ENCODE measurements around the gene TMSB4X.
"Not testable (repeated sequence)": the region's sequence is repeated elsewhere in the genome, so short reads cannot be mapped to it uniquely, and the experiment has no call there.

TMSB4X gene

DNA sequence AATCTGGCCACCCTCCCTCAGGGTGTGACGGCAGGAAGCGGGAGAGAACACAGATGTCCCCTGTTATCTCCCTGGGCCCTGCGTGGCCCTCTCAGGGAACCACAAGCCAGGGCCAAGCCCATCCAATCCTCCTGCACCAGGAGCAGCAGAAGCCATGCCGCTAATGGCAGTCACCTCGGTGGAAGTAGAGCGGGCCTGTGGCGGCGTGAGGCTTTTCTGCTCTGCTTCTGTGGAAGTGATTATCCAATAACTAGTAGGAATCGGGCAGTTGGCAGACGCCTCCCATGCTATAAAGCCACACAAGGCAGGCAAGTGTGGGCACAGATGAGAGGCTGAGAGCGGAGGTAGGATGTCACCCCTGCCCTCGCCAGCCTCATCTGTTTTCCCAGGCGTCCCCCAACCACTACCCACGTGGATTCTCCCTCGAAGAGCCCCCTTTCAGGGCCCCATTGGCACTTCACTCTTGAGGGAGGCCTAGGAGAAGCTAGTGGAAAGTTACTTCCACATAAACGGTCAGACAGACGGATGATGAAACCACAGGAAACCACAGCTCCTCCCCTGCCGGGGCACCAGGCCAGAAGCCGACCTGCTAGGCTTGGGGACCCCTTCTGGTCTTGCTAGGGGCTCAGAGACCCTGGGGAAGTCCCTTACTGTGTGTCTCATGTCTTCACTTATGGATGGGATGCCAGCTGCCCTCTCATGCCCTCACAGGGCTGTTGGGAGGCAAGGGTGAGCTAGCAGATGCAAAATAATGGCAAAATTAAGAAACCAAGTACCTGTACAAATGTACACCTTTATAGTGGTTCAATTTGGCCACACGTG is 18.8 kb upstream of the TMSB4X start:
- peak; percentile 59 for DNase-seq (ENCODE audit: low read depth)

DNA sequence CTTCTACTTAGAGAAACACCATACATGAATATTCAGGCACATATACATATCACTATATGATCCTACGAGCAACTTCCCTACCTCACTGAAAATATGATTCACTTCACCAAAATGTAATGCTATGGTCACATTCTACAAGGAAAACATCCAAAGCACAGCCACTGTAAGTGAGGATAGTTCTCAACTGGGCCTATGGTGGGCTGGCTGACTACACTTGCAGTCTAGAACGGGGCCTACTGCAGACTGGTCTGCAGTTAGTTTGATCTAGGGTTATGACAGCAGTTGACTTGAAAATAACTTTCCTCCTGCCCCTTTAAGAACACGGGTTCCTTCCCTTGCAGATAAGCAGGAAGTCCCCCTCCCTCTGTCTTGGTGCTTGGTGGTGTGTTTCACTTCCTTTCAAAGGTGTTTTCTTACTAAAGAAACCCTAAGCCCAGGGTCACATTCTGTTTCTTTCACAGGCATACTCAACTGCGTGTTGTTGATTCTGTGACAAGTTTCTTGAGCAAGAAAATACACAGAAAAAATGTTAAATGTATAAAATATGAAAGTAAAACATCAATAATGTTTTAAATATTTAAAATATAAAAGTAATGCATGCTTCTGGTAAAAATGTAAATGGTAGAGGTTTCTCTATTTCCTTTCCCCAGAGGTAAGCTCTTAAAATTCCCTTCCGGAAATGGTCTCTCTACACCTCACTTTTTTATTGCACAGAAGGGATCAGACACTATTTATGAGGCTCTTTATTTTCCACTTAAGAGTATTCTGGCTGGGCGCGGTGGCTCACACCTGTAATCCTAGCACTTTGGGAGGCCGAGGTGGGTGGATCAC is 18.0 kb upstream of the TMSB4X start:
- DNase-seq (ENCODE audit: low read depth) = no peak

DNA sequence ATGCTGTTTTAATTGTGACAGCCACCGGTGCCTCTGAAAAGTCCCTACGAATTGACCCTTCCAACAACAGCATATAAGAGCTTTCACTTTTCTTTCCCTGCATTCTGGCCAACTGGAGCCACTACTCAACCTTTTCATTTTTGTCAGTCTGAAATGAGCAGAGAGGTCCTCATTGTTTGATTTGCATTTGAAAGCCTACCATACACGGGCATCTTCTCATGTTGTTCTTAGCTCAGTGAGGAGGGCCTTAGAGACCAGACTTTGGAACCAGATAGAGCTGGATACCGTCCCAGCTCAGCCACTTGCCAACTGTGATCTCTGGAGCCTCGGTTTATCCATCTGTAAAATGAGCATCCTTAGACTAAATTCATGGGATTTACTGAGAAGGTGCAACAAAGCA is 16.9 kb upstream of the TMSB4X start:
- DNase-seq (ENCODE audit: low read depth) = no peak

DNA sequence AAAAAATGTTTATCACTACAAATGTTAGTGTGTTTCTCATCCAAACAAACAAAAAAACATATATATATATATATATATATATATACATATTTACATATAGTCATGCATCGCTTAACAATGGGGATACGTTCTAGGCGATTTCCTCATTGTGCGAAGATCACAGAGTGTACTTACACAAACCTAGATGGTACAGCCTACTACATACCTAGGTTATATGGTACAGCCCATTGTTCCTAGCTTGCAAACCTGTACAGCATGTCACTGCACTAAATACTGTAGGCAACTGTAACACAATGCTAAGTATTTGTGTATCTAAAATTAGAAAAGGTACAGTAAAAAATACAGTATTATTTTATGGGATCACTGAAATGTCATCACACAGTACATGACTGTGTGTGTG is 16.4 kb upstream of the TMSB4X start:
- DNase-seq (ENCODE audit: low read depth) = no peak

DNA sequence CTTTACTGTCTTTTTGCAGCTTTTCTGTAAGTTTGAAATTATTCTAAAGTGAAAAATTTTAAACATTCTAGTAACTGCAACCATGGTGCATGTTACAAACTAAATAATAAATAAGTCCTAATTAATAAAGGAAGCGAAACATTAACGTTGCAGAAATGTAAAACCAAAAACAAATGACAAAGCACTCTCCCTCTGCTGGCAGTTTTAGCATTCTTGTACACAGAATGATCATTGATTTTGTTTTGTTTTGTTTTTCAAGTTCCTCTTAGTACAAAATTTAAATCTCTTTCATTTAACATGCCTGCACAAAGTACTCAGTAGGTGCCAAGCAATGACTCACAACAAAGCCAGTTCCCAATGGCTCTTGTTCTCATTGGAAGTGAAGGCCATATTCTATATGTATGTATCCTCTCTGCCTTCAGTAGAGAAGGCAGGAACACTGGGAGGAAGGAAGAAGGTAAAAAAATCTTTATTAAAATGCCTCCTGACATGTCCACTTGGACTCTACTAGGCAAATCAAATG is 13.7 kb upstream of the TMSB4X start:
- DNase-seq (ENCODE audit: low read depth) = no peak

DNA sequence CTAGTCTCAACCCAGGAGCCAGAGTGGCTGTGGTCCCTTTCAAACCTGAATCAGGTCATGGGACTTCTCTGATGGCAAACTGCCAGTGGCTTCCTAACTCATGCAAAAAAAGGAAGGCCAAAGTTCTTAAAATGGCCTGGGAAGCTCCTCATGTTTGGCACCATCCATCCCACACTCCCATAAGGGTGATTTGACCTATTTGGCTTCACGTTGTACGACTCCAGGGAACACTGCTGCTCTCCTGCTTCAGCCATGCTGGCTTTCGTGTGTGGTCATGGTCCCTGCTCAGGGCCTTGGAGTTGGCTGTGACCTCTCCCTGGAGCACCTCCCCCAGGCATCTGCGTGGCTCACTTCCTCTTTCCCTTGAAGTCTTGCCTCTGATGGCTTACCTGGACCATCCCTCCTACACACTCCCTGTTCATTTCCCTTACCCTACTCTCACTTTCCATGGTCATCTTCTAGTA is 12.8 kb upstream of the TMSB4X start:
- no peak for DNase-seq (ENCODE audit: low read depth)

DNA sequence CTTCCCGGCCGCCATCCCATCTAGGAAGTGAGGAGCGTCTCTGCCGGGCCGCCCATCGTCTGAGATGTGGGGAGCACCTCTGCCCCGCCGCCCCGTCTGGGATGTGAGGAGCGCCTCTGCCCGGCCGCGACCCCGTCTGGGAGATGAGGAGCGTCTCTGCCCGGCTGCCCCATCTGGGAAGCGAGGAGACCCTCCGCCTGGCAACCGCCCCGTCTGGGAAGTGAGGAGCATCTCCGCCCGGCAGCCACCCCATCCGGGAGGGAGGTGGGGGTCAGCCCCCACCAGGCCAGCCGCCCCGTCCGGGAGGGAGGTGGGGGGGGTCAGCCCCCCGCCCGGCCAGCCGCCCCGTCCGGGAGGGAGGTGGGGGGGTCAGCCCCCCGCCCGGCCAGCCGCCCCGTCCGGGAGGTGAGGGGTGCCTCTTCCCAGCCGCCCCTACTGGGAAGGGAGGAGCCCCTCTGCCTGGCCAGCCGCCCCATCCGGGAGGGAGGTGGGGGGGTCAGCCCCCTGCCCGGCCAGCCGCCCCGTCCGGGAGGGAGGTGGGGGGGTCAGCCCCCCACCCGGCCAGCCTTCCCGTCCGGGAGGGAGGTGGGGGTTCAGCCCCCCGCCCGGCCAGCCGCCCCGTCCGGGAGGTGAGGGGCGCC is 11.6 kb upstream of the TMSB4X start:
- DNase-seq (ENCODE audit: low read depth) = not testable (repeated sequence)

- DNase-seq (ENCODE audit: low read depth) = no peak
Observed at GRCh38 chrX:12965131-12965940, 9.6 kb upstream of the TMSB4X start.

DNA sequence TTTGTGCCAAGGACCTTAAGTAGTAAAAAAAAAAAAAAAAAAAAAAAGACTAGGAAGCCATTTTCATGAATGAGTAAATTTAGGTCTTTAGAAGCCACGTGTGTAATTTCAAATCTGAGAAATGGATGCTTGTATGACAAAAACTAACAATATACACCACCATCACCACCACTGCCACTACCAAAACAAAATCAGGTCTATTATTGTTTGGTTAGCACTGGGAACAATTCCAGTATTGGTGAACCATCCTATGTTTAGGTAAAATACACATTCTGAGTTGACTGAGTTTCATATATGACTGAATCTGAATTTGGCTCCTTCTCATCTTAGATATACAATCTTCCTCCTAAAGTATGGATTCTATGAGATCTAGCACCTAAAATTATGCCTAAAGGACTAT is 8.8 kb upstream of the TMSB4X start:
- no peak for DNase-seq (ENCODE audit: low read depth)

- DNase-seq (ENCODE audit: low read depth) = no peak
Observed at GRCh38 chrX:12967711-12968465, 7.0 kb upstream of the TMSB4X start.

- DNase-seq (ENCODE audit: low read depth) = no peak
Observed at GRCh38 chrX:12970691-12971202, 4.2 kb upstream of the TMSB4X start.

DNA sequence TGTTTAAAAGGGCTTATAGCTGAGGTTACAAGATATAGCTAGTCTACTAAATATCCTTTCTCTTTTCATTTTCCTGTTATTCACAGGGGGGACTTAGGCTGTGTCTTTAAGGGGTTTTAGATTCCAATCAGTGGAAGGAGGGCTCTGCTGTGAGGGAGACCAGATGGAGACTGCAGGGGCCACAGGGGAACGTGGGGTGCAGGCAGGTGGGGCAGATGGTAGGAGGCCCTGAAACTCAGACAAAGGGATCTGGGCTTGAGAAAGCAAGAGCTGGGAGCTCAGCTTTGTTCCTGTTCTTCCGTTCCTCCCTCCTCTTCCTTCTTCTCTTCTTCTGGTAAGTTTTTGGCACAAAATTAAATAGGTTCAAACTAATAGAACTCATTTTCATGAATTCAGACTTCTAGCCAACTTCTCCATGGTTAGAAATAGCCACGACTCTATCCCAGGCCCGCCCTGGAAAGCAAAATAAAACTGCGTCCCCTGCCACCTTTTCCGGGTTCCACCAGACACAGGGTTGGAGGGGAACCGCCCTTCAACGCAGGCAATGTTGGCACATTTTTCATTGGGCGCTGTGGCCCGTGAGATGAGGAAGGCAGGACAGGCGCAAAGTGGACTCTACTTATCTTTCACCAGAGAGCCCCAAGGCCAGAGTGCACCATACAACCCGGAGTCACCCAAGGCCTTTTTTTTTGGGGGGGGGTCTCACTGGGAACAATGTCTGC is 3.5 kb upstream of the TMSB4X start:
- no peak for DNase-seq (ENCODE audit: low read depth)

- DNase-seq (ENCODE audit: low read depth) = no peak
Observed at GRCh38 chrX:12972243-12972642, 2.7 kb upstream of the TMSB4X start.

- DNase-seq (ENCODE audit: low read depth) = no peak
Observed at GRCh38 chrX:12972878-12973560, 1.9 kb upstream of the TMSB4X start.

DNA sequence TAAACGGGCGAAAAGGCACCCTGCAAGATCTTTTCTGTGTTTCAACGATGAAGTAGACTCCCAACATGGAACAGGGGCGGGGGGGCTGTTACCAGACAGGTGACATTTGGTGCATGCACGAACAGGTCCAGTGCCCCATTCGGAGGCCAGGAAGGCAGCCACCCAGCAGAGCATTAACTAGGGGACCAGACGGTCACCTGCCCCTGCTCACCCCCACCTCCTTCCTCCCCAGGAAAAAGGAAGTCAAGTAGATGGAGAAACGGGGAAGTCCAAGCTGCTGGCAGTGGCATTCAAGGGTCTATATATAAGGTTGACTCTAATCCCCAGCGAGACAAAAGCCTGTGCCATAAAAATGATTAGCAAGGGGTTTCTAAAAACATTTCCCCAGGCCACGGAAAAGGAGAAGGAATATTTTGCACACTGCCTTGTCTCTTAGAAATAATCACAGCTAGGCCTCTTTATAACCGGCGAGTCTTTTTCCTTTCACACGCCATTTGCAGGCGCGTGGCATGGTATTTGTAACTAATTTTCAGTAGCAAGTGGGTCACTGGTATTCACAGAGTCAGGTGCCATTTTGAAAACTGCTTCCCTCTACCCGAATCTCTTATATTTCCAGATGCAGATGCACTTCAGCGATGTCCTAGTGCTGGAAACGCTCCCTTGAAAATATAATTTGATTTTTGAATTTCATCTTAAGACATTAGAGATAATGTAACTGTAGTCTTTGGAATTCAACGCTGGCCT is 1.2 kb upstream of the TMSB4X start:
- DNase-seq (ENCODE audit: low read depth) = no peak

- no peak for DNase-seq (ENCODE audit: low read depth)
Observed at GRCh38 chrX:12974305-12974795, 560 bp upstream of the TMSB4X start.

GRCh38 chrX:12975670-12975965 is 708 bp downstream of the TMSB4X start:
- DNase-seq (ENCODE audit: low read depth) = no peak

DNA sequence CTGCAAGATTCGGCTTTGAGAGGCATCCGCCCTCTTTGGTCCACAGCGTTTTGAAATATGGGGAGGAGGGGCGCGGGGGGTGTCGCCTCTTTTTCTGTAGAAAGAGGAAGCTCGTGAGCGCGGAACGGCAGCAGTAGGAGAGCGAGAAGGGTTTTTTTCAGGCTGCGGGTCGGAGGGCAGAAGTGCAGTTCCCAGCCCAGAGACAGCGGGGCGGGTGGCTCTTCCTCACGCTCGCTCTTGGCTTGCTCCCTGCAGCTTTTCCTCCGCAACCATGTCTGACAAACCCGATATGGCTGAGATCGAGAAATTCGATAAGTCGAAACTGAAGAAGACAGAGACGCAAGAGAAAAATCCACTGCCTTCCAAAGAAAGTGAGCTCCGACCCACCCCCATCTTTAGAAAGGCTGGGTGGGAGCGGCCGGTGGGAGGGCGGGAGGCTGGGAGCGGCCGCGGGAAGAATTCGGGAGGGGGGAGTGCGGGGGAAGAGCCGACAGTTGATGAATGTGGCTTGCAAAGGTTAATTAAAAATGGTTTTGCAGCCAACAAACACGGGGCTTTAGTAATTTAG is 1.2 kb downstream of the TMSB4X start:
- no peak for DNase-seq (ENCODE audit: low read depth)

Measured in activated gamma-delta T cell treated with anti-CD3 and anti-CD28 coated beads, Interleukin-2, amount 50 U/mL, for 16 hours (primary cell).